ENCODE measurements around the gene WDR5. TPM values are rescaled to one million over a fixed set of nuclear protein-coding genes. Genes with fewer than 3 reads are reported as not detected.

The WDR5 gene
- total and polyA plus RNA-seq, 9 of the 15 experiments (the other 6 are each of a cell fraction or from before 2014, with no cell fraction given), result 3.0 to 56.8 (median 38.6) TPM

GRCh38 chr9:134180786-134181647, 45.1 kb downstream of the WDR5 start:
- ATAC-seq (no peak), FAIRE-seq (no peak), DNase-seq (ENCODE audit: extremely low read depth in 1 of 4, low spot score in 3 of 4) (no peak)
- POLR2A ChIA-PET, result interaction anchor here (0.7 kb wide), 1 partner anchor 16 kb away, joined by 4 read pairs; no protein-coding TSS in a partner anchor
- 2% methylated on average over 19 of the region's 20 CpGs for WGBS (ENCODE audit: insufficient coverage, low coverage, missing lambda C conversion rate)
- Histone ChIP-seq H4K20me1 (replicated peaks; ENCODE audit: control insufficient read depth, insufficient read depth, low read length) (no peaks in the 10 kb centered on the region; the same call in 1 of the 2 replicates), H3K4me1 (replicated peaks in 1 of 2; ENCODE audit: control insufficient read depth in 2 of 2, insufficient read depth in 2 of 2, low read length in 2 of 2) (peaks cover 0 to 18% of the 10 kb centered on the region in 2 experiments; a peak in 3 of 5 replicates), H3K27ac (ENCODE audit: extremely low read depth, low read depth, low read length) (no peak overlapping the region), H2AFZ (ENCODE audit: low read depth, low read length) (no peak overlapping the region), H3K4me3 (no peak overlapping the region), H3K9ac (ENCODE audit: insufficient read depth in 1 of 2, low read depth in 2 of 2, low read length in 2 of 2) (no peak overlapping the region; a peak in 1 of 4 replicates), H3K4me2 (ENCODE audit: insufficient read depth, low read length) (no peak overlapping the region), H3K27me3 (ENCODE audit: control insufficient read depth in 2 of 2, insufficient read depth in 2 of 2, low read length in 2 of 2) (peaks cover 33 to 58% of the 10 kb centered on the region in 2 experiments; a peak in 4 of 5 replicates), H3K36me3 (ENCODE audit: control insufficient read depth, insufficient read depth, low read length) (no peaks in the 10 kb centered on the region), H3K9me3 (replicated peaks; ENCODE audit: control insufficient read depth, insufficient read depth, low read depth, low read length) (no peaks in the 10 kb centered on the region), H3K9me1 (ENCODE audit: control insufficient read depth, insufficient read depth, low read length) (no peaks in the 10 kb centered on the region), H3K79me2 (ENCODE audit: control insufficient read depth, insufficient read depth, low read length) (no peaks in the 10 kb centered on the region)
- in situ Hi-C loops (cut with MboI), result no loop called here
- CTCF ChIA-PET (ENCODE audit: low intra/inter-chr PET ratio), result no interaction called here
- intact Hi-C loops (cut with micrococcal nuclease), result no loop called here
- no TSS peak for BruUV-seq (replicated peaks)
- TF ChIP-seq ZNF639 (CRISPR knock-in tag; conservative IDR thresholded peaks at IDR 0.05 in 1 of 2, IDR thresholded peaks at IDR 0.05 in 1 of 2), result no peak
- no peak for TF ChIP-seq MAFF (IDR thresholded peaks at IDR 0.05; ENCODE audit: low read length)
- no peak for TF ChIP-seq HES1 (IDR thresholded peaks at IDR 0.05; ENCODE audit: low read depth)
- no peak for TF ChIP-seq HLTF (IDR thresholded peaks at IDR 0.05)
- no peak for TF ChIP-seq ZSCAN32 (CRISPR knock-in tag; IDR thresholded peaks at IDR 0.05)
- no peak for TF ChIP-seq ARID4B (CRISPR knock-in tag; IDR thresholded peaks at IDR 0.05)
- no peak for TF ChIP-seq CREB1 (IDR thresholded peaks at IDR 0.05)
- TF ChIP-seq CREB1 (CRISPR knock-in tag; IDR thresholded peaks at IDR 0.05), result no peak
- no peak for TF ChIP-seq IRF2 (CRISPR knock-in tag; IDR thresholded peaks at IDR 0.05)
- no peak for TF ChIP-seq NFE2L1 (tag; IDR thresholded peaks at IDR 0.05; ENCODE audit: borderline replicate concordance, low read depth)
- no peak for TF ChIP-seq SRSF3 (IDR thresholded peaks at IDR 0.05; ENCODE audit: insufficient read depth, low read length)
- TF ChIP-seq SIX5 (IDR thresholded peaks at IDR 0.05; ENCODE audit: borderline replicate concordance in 1 of 2, insufficient read depth in 1 of 2, low read depth in 1 of 2, low read length in 2 of 2), result no peak
- no peak for TF ChIP-seq IFI16 (CRISPR knock-in tag; IDR thresholded peaks at IDR 0.05)
- TF ChIP-seq XRCC5 (IDR thresholded peaks at IDR 0.05; ENCODE audit: low read depth, low read length), result no peak
- TF ChIP-seq KHSRP (IDR thresholded peaks at IDR 0.05), result no peak

All from K562 (cell line).